ENCODE results near the gene CA6. TPM values are rescaled to one million over a fixed set of nuclear protein-coding genes. Genes with fewer than 3 reads are reported as not detected.

CA6 gene
- total RNA-seq, 2 experiments from 2014 or later = not detected

GRCh38 chr1:8985915-8986813 is 40.5 kb downstream of the CA6 start:
- no peaks in the 10 kb centered on the region for H4K20me1 ChIP-seq (ENCODE audit: insufficient read depth, low read length)
- H3K9me2 ChIP-seq (ENCODE audit: insufficient read depth, low read length) = no peaks in the 10 kb centered on the region
- CTCF ChIA-PET (ENCODE audit: unreplicated experiment) = interaction anchor here (0.6 to 1.0 kb wide), 2 partner anchors 23 to 116 kb away, joined by 3 read pairs; no protein-coding TSS in a partner anchor
- H3K36me3 ChIP-seq (ENCODE audit: insufficient read depth, low read length) = no peaks in the 10 kb centered on the region
- peak overlapping the region; percentile 98; the same call in 1 of the 2 replicates for H2AFZ ChIP-seq (ENCODE audit: low read length)
- H3K79me2 ChIP-seq (ENCODE audit: insufficient read depth, low read depth, low read length) = no peaks in the 10 kb centered on the region
- H3K4me1 ChIP-seq (ENCODE audit: insufficient read depth, low read length, poor library complexity, severe bottlenecking) = peaks cover 29% of the 10 kb centered on the region
- no peaks in the 10 kb centered on the region for H3K9me3 ChIP-seq (ENCODE audit: low read length)
- intact Hi-C loops (cut with micrococcal nuclease; ENCODE audit: unreplicated experiment) = no loop called here
- no peak for DNase-seq (ENCODE audit: low spot score)
- peak overlapping the region; percentile 12 for H3K4me3 ChIP-seq (ENCODE audit: low read depth, low read length, poor library complexity, severe bottlenecking)
- H3K27ac ChIP-seq (ENCODE audit: low read depth, low read length, poor library complexity, severe bottlenecking) = peak overlapping the region; percentile 81
- BruUV-seq (replicated peaks) = no TSS peak
- TF ChIP-seq, protein P1, sequence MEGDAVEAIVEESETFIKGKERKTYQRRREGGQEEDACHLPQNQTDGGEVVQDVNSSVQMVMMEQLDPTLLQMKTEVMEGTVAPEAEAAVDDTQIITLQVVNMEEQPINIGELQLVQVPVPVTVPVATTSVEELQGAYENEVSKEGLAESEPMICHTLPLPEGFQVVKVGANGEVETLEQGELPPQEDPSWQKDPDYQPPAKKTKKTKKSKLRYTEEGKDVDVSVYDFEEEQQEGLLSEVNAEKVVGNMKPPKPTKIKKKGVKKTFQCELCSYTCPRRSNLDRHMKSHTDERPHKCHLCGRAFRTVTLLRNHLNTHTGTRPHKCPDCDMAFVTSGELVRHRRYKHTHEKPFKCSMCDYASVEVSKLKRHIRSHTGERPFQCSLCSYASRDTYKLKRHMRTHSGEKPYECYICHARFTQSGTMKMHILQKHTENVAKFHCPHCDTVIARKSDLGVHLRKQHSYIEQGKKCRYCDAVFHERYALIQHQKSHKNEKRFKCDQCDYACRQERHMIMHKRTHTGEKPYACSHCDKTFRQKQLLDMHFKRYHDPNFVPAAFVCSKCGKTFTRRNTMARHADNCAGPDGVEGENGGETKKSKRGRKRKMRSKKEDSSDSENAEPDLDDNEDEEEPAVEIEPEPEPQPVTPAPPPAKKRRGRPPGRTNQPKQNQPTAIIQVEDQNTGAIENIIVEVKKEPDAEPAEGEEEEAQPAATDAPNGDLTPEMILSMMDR (conservative IDR thresholded peaks at IDR 0.05; ENCODE audit: low read length) = no peak
- H3K4me2 ChIP-seq (ENCODE audit: low read length) = peak overlapping the region; percentile 54
- POLR2A ChIA-PET = interaction anchor here (1.2 kb wide), 1 partner anchor 16 kb away, joined by 8 read pairs; no protein-coding TSS in a partner anchor

GRCh38 chr1:8986814-8987190 is 41.1 kb downstream of the CA6 start:
- CTCF ChIA-PET (ENCODE audit: unreplicated experiment) = interaction anchor here (0.6 to 1.0 kb wide), 3 partner anchors 24 to 115 kb away, joined by 3 to 11 read pairs (median 3); no protein-coding TSS in a partner anchor
- H3K4me1 ChIP-seq (ENCODE audit: insufficient read depth, low read length, poor library complexity, severe bottlenecking) = peaks cover 29% of the 10 kb centered on the region
- DNase-seq (ENCODE audit: low spot score) = peak; percentile 88
- peak overlapping the region; percentile 81 for H3K27ac ChIP-seq (ENCODE audit: low read depth, low read length, poor library complexity, severe bottlenecking)
- H3K4me2 ChIP-seq (ENCODE audit: low read length) = peak overlapping the region; percentile 54
- no peaks in the 10 kb centered on the region for H3K36me3 ChIP-seq (ENCODE audit: insufficient read depth, low read length)
- H3K9me2 ChIP-seq (ENCODE audit: insufficient read depth, low read length) = no peaks in the 10 kb centered on the region
- POLR2A ChIA-PET = interaction anchor here (0.6 to 1.7 kb wide), 3 partner anchors 16 to 125 kb away, joined by 3 to 10 read pairs (median 8); no protein-coding TSS in a partner anchor
- peak overlapping the region; percentile 12 for H3K4me3 ChIP-seq (ENCODE audit: low read depth, low read length, poor library complexity, severe bottlenecking)
- H4K20me1 ChIP-seq (ENCODE audit: insufficient read depth, low read length) = no peaks in the 10 kb centered on the region
- peak overlapping the region; percentile 98; the same call in 1 of the 2 replicates for H2AFZ ChIP-seq (ENCODE audit: low read length)
- H3K9me3 ChIP-seq (ENCODE audit: low read length) = no peaks in the 10 kb centered on the region
- no peaks in the 10 kb centered on the region for H3K79me2 ChIP-seq (ENCODE audit: insufficient read depth, low read depth, low read length)
- intact Hi-C loops (cut with micrococcal nuclease; ENCODE audit: unreplicated experiment) = no loop called here
- TF ChIP-seq, protein P1 (conservative IDR thresholded peaks at IDR 0.05; ENCODE audit: low read length) = no peak
- no peak for TF ChIP-seq EZH2phosphoT487 (IDR thresholded peaks at IDR 0.05; ENCODE audit: borderline replicate concordance, low read depth, low read length)
- no TSS peak for BruUV-seq (replicated peaks)
